ENCODE measurements around the gene ASTN2.

The ASTN2 gene

GRCh38 chr9:116800074-116800473 lies 614.8 kb downstream of the ASTN2 start:
- H3K9ac ChIP-seq (ENCODE audit: insufficient read length, low read depth) = no peak overlapping the region

GRCh38 chr9:116798521-116798920 lies 616.3 kb downstream of the ASTN2 start:
- Histone ChIP-seq H3K9me3 (ENCODE audit: insufficient read depth, low read length) (no peaks in the 10 kb centered on the region), H3K9ac (ENCODE audit: insufficient read length, low read depth) (no peak overlapping the region), H3K36me3 (ENCODE audit: insufficient read depth, insufficient read length, low read length) (no peaks in the 10 kb centered on the region), H3K4me3 (ENCODE audit: insufficient read length, low read depth) (no peak overlapping the region), H3K27me3 (ENCODE audit: insufficient read depth, insufficient read length) (no peaks in the 10 kb centered on the region), H3K4me1 (ENCODE audit: insufficient read depth, insufficient read length) (peaks cover 3% of the 10 kb centered on the region)
- TF ChIP-seq SUZ12 (IDR thresholded peaks at IDR 0.05; ENCODE audit: extremely low read depth, insufficient read depth, insufficient read length) = no peak
- no peak for TF ChIP-seq ZNF274 (IDR thresholded peaks at IDR 0.05; ENCODE audit: low read depth, low read length)
- TF ChIP-seq YY1 (IDR thresholded peaks at IDR 0.05; ENCODE audit: insufficient read depth, insufficient read length) = no peak
- DNase-seq (ENCODE audit: low read depth, low spot score) = no peak

More at GRCh38 chr9:116800074-116800473, 614.8 kb downstream of the ASTN2 start:
- TF ChIP-seq SUZ12 (IDR thresholded peaks at IDR 0.05; ENCODE audit: extremely low read depth, insufficient read depth, insufficient read length) = no peak
- no peak for TF ChIP-seq ZNF274 (IDR thresholded peaks at IDR 0.05; ENCODE audit: low read depth, low read length)
- no peak for TF ChIP-seq YY1 (IDR thresholded peaks at IDR 0.05; ENCODE audit: insufficient read depth, insufficient read length)
- Histone ChIP-seq H3K4me3 (ENCODE audit: insufficient read length, low read depth) (no peak overlapping the region), H3K36me3 (ENCODE audit: insufficient read depth, insufficient read length, low read length) (no peaks in the 10 kb centered on the region), H3K4me1 (ENCODE audit: insufficient read depth, insufficient read length) (peaks cover 3% of the 10 kb centered on the region), H3K27me3 (ENCODE audit: insufficient read depth, insufficient read length) (no peaks in the 10 kb centered on the region), H3K9me3 (ENCODE audit: insufficient read depth, low read length) (no peaks in the 10 kb centered on the region)
- no peak for DNase-seq (ENCODE audit: low read depth, low spot score)

- Histone ChIP-seq H3K9me3 (ENCODE audit: insufficient read depth, low read length) (no peaks in the 10 kb centered on the region), H3K27me3 (ENCODE audit: insufficient read depth, insufficient read length) (no peaks in the 10 kb centered on the region), H3K36me3 (ENCODE audit: insufficient read depth, insufficient read length, low read length) (no peaks in the 10 kb centered on the region), H3K4me3 (ENCODE audit: insufficient read length, low read depth) (no peak overlapping the region), H3K4me1 (ENCODE audit: insufficient read depth, insufficient read length) (peaks cover 3% of the 10 kb centered on the region), H3K9ac (ENCODE audit: insufficient read length, low read depth) (no peak overlapping the region)
- no peak for DNase-seq (ENCODE audit: low read depth, low spot score)
- TF ChIP-seq ZNF274 (IDR thresholded peaks at IDR 0.05; ENCODE audit: low read depth, low read length) = no peak
- no peak for TF ChIP-seq SUZ12 (IDR thresholded peaks at IDR 0.05; ENCODE audit: extremely low read depth, insufficient read depth, insufficient read length)
- TF ChIP-seq YY1 (IDR thresholded peaks at IDR 0.05; ENCODE audit: insufficient read depth, insufficient read length) = no peak
These were observed 617.6 kb downstream of the ASTN2 start for GRCh38 chr9:116797276-116797675.

- DNase-seq (ENCODE audit: low read depth, low spot score) = no peak
- TF ChIP-seq SUZ12 (IDR thresholded peaks at IDR 0.05; ENCODE audit: extremely low read depth, insufficient read depth, insufficient read length) (no peak), ZNF274 (IDR thresholded peaks at IDR 0.05; ENCODE audit: low read depth, low read length) (no peak), YY1 (IDR thresholded peaks at IDR 0.05; ENCODE audit: insufficient read depth, insufficient read length) (no peak)
- H3K36me3 ChIP-seq (ENCODE audit: insufficient read depth, insufficient read length, low read length) = no peaks in the 10 kb centered on the region
- H3K4me3 ChIP-seq (ENCODE audit: insufficient read length, low read depth) = no peak overlapping the region
- H3K9me3 ChIP-seq (ENCODE audit: insufficient read depth, low read length) = no peaks in the 10 kb centered on the region
- H3K27me3 ChIP-seq (ENCODE audit: insufficient read depth, insufficient read length) = no peaks in the 10 kb centered on the region
- peaks cover 3% of the 10 kb centered on the region for H3K4me1 ChIP-seq (ENCODE audit: insufficient read depth, insufficient read length)
- no peak overlapping the region for H3K9ac ChIP-seq (ENCODE audit: insufficient read length, low read depth)
These were observed 618.2 kb downstream of the ASTN2 start for GRCh38 chr9:116796669-116797068.

- TF ChIP-seq YY1 (IDR thresholded peaks at IDR 0.05; ENCODE audit: insufficient read depth, insufficient read length) (no peak), ZNF274 (IDR thresholded peaks at IDR 0.05; ENCODE audit: low read depth, low read length) (no peak), SUZ12 (IDR thresholded peaks at IDR 0.05; ENCODE audit: extremely low read depth, insufficient read depth, insufficient read length) (no peak)
- H3K4me1 ChIP-seq (ENCODE audit: insufficient read depth, insufficient read length) = peaks cover 3% of the 10 kb centered on the region
- no peak overlapping the region for H3K9ac ChIP-seq (ENCODE audit: insufficient read length, low read depth)
- DNase-seq (ENCODE audit: low read depth, low spot score) = no peak
- H3K36me3 ChIP-seq (ENCODE audit: insufficient read depth, insufficient read length, low read length) = no peaks in the 10 kb centered on the region
- no peaks in the 10 kb centered on the region for H3K9me3 ChIP-seq (ENCODE audit: insufficient read depth, low read length)
- H3K4me3 ChIP-seq (ENCODE audit: insufficient read length, low read depth) = no peak overlapping the region
- H3K27me3 ChIP-seq (ENCODE audit: insufficient read depth, insufficient read length) = no peaks in the 10 kb centered on the region
These were observed 619.0 kb downstream of the ASTN2 start for GRCh38 chr9:116795821-116796220.

- Histone ChIP-seq H3K4me3 (ENCODE audit: insufficient read length, low read depth) (no peak overlapping the region), H3K4me1 (ENCODE audit: insufficient read depth, insufficient read length) (peaks cover 2% of the 10 kb centered on the region), H3K27me3 (ENCODE audit: insufficient read depth, insufficient read length) (no peaks in the 10 kb centered on the region), H3K9ac (ENCODE audit: insufficient read length, low read depth) (no peak overlapping the region), H3K36me3 (ENCODE audit: insufficient read depth, insufficient read length, low read length) (no peaks in the 10 kb centered on the region), H3K9me3 (ENCODE audit: insufficient read depth, low read length) (no peaks in the 10 kb centered on the region)
- no peak for TF ChIP-seq SUZ12 (IDR thresholded peaks at IDR 0.05; ENCODE audit: extremely low read depth, insufficient read depth, insufficient read length)
- TF ChIP-seq ZNF274 (IDR thresholded peaks at IDR 0.05; ENCODE audit: low read depth, low read length) = no peak
- no peak for TF ChIP-seq YY1 (IDR thresholded peaks at IDR 0.05; ENCODE audit: insufficient read depth, insufficient read length)
- no peak for DNase-seq (ENCODE audit: low read depth, low spot score)
These were observed 622.6 kb downstream of the ASTN2 start for GRCh38 chr9:116792271-116792670.

GRCh38 chr9:116791326-116791725 lies 623.5 kb downstream of the ASTN2 start:
- no peaks in the 10 kb centered on the region for H3K36me3 ChIP-seq (ENCODE audit: insufficient read depth, insufficient read length, low read length)
- no peaks in the 10 kb centered on the region for H3K27me3 ChIP-seq (ENCODE audit: insufficient read depth, insufficient read length)
- H3K9ac ChIP-seq (ENCODE audit: insufficient read length, low read depth) = no peak overlapping the region
- H3K4me3 ChIP-seq (ENCODE audit: insufficient read length, low read depth) = no peak overlapping the region
- H3K4me1 ChIP-seq (ENCODE audit: insufficient read depth, insufficient read length) = peaks cover 2% of the 10 kb centered on the region
- TF ChIP-seq YY1 (IDR thresholded peaks at IDR 0.05; ENCODE audit: insufficient read depth, insufficient read length) (no peak), SUZ12 (IDR thresholded peaks at IDR 0.05; ENCODE audit: extremely low read depth, insufficient read depth, insufficient read length) (no peak), ZNF274 (IDR thresholded peaks at IDR 0.05; ENCODE audit: low read depth, low read length) (no peak)
- no peaks in the 10 kb centered on the region for H3K9me3 ChIP-seq (ENCODE audit: insufficient read depth, low read length)
- DNase-seq (ENCODE audit: low read depth, low spot score) = no peak

Measured in NT2/D1 (cell line).